Measurements from ENCODE around the gene WNT7B. TPM values are rescaled to one million over a fixed set of nuclear protein-coding genes. Genes with fewer than 3 reads are reported as not detected.

WNT7B gene
- total RNA-seq, 1 donor from 2014 or later = 0.15 TPM

DNA sequence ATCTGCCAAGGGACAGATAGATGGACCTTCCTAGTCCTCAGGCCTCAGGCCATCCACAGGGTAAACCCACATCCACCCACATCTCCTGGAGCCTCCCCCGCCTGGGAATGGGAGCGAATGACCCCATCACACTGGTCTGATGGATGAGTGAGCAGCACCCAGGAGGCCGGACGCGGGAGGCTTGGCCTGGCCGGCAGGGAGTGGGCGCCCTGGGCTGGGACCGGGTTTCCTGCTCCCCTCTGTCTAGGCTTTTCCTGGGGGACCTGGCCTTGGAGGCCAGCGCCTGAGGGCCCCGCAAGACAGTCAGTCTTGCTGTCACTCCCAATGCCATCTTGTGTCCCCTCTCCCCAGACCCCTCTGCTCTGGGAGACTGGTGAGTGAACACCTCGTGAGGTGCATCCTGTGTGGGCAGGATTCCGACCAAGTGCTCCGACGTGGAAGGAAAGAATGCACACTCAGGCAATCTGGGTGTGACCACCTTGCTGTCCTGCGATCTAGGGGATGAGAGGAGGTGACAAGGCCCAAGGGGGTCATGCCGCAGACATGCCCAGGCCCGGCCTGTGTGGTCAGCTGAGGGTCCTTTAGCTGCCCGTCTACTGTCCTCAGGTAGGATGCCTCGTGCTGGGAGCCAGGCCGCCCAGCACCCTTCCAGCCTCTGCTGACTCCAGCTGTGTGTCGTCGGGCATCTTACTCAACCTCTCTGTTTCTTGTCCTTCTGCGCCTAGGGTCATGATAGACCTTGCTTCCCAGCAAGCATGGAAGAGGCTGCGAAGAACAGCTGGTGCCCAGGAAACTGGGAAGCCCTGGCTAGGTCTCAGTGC lies 26.5 kb upstream of the WNT7B start:
- Mint-ChIP-seq H3K4me3 (ENCODE audit: unreplicated experiment) (no peak overlapping the region), H3K27ac (ENCODE audit: unreplicated experiment) (peak overlapping the region; percentile 89), H3K36me3 (ENCODE audit: low read depth) (no peaks in the 10 kb centered on the region), H3K9me3 (ENCODE audit: low read depth) (no peaks in the 10 kb centered on the region), H3K4me1 (ENCODE audit: low read depth) (peaks cover 81% of the 10 kb centered on the region), H3K27me3 (ENCODE audit: low read depth) (no peaks in the 10 kb centered on the region)
- DNase-seq (ENCODE audit: low spot score) = peak; percentile 82
- TF ChIP-seq, protein P1, sequence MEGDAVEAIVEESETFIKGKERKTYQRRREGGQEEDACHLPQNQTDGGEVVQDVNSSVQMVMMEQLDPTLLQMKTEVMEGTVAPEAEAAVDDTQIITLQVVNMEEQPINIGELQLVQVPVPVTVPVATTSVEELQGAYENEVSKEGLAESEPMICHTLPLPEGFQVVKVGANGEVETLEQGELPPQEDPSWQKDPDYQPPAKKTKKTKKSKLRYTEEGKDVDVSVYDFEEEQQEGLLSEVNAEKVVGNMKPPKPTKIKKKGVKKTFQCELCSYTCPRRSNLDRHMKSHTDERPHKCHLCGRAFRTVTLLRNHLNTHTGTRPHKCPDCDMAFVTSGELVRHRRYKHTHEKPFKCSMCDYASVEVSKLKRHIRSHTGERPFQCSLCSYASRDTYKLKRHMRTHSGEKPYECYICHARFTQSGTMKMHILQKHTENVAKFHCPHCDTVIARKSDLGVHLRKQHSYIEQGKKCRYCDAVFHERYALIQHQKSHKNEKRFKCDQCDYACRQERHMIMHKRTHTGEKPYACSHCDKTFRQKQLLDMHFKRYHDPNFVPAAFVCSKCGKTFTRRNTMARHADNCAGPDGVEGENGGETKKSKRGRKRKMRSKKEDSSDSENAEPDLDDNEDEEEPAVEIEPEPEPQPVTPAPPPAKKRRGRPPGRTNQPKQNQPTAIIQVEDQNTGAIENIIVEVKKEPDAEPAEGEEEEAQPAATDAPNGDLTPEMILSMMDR (IDR thresholded peaks at IDR 0.05) = no peak

DNA sequence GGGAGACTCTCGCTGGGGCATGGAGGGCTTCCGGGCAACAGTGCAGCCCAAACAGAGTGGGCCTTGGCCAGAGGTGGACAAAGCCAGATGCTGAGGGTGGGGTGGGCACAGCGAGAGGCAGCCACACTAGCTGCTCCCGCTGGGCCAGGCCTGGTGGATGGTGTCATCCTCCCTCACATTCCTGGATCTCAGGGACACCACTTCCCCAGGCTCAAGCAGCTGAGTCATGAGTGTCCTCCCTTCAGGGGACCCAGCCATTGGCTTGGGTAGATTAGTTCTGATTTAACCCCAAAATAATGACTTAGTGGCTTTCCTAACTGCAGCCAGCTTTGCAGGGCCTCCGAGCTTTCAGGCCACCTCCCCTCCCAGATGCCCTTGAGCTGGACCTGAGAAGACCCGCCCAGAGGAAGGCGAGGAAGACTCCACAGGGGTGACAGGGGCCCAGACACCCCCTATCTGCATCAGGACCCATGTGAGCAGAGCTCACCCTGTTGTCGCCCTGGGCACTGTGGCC lies 25.9 kb upstream of the WNT7B start:
- Mint-ChIP-seq H3K4me3 (ENCODE audit: unreplicated experiment) (no peak overlapping the region), H3K4me1 (ENCODE audit: low read depth) (peaks cover 79% of the 10 kb centered on the region), H3K27me3 (ENCODE audit: low read depth) (no peaks in the 10 kb centered on the region), H3K9me3 (ENCODE audit: low read depth) (no peaks in the 10 kb centered on the region), H3K27ac (ENCODE audit: unreplicated experiment) (peak overlapping the region; percentile 89), H3K36me3 (ENCODE audit: low read depth) (no peaks in the 10 kb centered on the region)
- DNase-seq (ENCODE audit: low spot score) = peak; percentile 85
- TF ChIP-seq, protein P1 (IDR thresholded peaks at IDR 0.05) = no peak

DNA sequence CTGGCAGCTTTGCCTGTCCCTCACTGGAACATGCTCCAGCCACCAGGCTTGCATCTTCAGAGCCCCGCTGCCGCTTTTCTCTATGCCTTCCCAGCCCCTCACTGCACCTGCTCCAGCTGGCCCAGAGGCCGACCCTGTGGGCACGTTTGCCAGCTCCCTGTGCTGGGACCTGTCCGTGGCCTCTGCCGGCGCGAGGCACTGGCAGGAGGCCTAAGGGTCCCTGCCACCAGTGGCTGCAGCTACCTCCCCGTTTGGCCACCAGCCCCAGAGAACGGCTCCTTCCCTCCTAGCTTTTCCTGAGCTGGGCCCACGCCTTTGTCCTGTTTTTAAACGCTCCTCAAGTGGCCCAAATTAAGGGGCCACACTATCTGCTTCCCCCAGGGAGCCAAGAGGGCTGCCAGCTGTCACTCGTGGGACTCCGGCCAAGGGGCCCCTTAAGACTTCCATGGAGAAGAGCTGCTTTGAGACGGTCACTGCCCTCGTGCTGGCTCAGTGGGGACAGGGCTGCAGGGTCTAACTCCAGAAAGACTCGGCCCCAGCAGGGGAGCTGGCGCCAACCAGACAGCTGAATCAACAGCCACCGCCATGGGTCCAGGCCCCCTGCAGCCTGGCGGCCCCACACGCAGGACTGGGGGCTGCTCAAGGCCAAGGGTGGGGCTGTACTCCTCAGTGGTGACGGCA lies 24.6 kb upstream of the WNT7B start:
- H3K4me1 Mint-ChIP-seq (ENCODE audit: low read depth) = peaks cover 79% of the 10 kb centered on the region
- TF ChIP-seq, protein P1 (IDR thresholded peaks at IDR 0.05) = no peak
- H3K27ac Mint-ChIP-seq (ENCODE audit: unreplicated experiment) = peak overlapping the region; percentile 92
- DNase-seq (ENCODE audit: low spot score) = peak; percentile 90
- no peaks in the 10 kb centered on the region for H3K36me3 Mint-ChIP-seq (ENCODE audit: low read depth)
- H3K27me3 Mint-ChIP-seq (ENCODE audit: low read depth) = no peaks in the 10 kb centered on the region
- H3K9me3 Mint-ChIP-seq (ENCODE audit: low read depth) = no peaks in the 10 kb centered on the region
- H3K4me3 Mint-ChIP-seq (ENCODE audit: unreplicated experiment) = peak overlapping the region; percentile 40

DNA sequence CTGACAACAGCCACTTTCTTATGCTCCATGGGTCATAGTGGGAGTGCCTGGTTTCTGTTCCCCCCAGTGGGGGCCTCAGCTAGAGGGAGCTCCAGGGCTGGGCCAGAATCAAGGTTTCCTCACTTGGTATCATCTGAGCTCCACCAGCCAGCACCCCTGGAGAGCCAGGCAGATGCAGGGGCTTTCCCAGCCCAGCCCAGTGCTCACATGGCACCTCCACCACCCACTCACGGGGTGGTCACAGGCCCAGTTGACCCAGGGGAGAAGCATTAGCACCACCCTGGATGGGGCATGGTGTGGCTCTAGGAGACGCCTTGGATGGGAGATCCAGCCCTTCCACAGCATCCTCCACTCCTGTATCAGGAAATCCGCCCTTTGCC lies 24.1 kb upstream of the WNT7B start:
- Mint-ChIP-seq H3K4me1 (ENCODE audit: low read depth) (peaks cover 77% of the 10 kb centered on the region), H3K36me3 (ENCODE audit: low read depth) (no peaks in the 10 kb centered on the region), H3K27me3 (ENCODE audit: low read depth) (no peaks in the 10 kb centered on the region), H3K27ac (ENCODE audit: unreplicated experiment) (peak overlapping the region; percentile 92), H3K9me3 (ENCODE audit: low read depth) (no peaks in the 10 kb centered on the region), H3K4me3 (ENCODE audit: unreplicated experiment) (no peak overlapping the region)
- TF ChIP-seq, protein P1 (IDR thresholded peaks at IDR 0.05) = peak; percentile 48
- DNase-seq (ENCODE audit: low spot score) = peak; percentile 72
